Measurements from ENCODE around the gene NBPF8.
"Not testable (repeated sequence)": the region's sequence is repeated elsewhere in the genome, so short reads cannot be mapped to it uniquely, and the experiment has no call there.

NBPF8 gene, protein sequence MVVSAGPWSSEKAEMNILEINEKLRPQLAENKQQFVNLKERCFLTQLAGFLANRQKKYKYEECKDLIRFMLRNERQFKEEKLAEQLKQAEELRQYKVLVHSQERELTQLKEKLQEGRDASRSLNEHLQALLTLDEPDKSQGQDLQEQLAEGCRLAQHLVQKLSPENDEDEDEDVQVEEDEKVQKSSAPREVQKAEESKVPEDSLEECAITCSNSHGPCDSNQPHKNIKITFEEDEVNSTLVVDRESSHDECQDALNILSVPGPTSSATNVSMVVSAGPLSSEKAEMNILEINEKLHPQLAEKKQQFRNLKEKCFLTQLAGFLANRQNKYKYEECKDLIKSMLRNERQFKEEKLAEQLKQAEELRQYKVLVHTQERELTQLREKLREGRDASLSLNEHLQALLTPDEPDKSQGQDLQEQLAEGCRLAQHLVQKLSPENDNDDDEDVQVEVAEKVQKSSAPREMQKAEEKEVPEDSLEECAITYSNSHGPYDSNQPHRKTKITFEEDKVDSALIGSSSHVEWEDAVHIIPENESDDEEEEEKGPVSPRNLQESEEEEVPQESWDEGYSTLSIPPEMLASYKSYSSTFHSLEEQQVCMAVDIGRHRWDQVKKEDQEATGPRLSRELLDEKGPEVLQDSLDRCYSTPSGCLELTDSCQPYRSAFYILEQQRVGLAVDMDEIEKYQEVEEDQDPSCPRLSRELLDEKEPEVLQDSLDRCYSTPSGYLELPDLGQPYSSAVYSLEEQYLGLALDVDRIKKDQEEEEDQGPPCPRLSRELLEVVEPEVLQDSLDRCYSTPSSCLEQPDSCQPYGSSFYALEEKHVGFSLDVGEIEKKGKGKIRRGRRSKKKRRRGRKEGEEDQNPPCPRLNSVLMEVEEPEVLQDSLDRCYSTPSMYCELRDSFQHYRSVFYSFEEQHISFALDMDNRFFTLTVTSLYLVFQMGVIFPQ

DNA sequence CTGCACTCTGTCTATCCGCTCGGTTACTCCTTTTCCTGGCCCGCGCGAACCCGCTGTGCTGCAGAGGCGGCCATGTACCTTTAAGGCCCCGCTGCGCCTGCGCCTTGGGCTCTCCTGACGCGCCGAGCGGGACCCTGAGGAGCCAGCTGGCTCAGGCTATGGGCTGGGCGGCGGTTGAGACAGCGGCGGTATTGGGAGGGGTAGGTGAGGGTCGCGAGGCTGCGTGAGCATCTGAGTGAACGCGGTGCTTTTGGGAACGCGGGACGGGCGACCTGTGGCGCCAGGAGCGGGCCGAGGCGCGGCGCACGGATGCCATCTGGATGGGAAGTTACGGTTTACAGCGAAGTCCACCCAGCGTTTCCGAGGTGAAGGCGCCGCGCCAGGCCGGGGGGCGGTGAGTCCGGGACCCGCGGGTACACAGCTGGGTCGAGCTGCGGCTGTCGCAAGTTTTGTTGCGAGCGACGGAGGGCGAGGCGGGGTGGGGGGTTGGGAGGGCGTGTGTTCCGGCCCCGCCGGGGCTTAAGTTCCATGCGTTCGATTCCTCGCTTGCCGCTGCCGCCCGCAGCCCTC, at the start of gene NBPF8:
Gene NBPF8, plus strand, starts transcription at position 125 of the 570 bp plus-strand sequence. CDS start 21,488 bp downstream, outside the sequence.
- peak; percentile 54 for DNase-seq (ENCODE audit: low spot score)

DNA sequence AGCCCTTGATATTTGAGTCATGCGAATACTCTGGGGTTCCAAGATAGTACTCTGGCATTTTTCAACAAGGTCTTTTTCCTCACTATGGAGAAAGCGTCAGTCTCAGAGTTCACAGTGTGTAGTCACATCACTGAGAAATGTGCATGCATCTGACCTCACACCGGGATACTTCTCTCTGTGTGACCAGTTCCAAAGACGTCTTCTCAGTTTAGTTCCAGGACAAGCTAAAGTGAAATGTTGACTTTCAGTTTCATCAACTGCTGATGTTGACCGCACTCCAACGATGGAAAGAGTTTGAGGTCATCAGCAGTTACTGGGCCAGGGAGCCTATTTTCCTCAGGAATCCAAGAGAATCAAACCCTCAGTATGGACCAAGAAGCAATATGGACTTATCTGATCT, 47.1 kb upstream of the NBPF8 start:
- DNase-seq (ENCODE audit: low spot score), result not testable (repeated sequence)

- DNase-seq (ENCODE audit: low spot score), result not testable (repeated sequence)
These were observed 28.2 kb upstream of the NBPF8 start for GRCh38 chr1:120386651-120387050.

DNA sequence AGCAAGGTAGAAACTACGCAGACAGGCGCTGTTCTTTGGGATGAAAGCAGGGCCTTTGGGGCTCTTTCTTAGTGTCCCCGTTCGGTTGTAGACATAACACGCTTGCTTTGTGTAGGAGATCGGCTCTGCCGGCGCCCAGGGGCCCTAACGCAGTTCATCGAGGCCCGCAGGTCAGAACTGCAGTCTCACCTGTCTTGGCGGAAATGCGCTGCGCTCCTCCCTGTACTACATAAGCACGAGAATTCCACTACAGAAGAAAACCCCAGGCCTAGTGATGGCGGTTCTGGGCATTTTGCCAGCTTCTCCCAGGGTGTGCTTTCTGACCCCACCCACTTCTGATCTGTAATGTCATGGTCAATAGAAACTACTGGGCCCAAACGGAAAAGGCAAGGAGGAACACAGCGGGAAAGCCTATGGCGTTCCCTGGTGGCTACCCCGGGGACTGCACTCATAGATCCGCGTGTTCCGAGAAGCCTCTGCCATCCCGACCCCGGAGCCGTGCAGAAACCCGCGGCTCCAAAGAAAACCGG, 26.2 kb upstream of the NBPF8 start:
- not testable (repeated sequence) for DNase-seq (ENCODE audit: low spot score)

DNA sequence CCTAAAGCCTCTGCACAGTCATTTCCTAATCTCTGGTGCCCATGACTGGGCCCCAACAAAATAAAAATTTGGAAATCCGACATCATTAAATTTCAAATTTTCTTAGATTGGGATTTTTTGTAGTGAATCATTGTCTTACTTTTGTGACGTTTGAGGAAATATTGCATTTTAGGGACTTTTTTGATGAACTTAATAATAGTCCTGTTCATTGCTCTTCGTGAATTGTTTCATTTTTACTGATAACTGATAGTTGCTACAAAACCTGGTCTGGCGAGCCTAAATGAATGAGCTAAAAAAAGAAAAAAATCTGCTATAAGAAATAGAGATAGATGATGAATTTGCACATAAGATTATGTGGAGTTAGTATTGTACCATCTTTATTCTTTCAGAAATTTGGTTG, 23.5 kb upstream of the NBPF8 start:
- DNase-seq (ENCODE audit: low spot score), result not testable (repeated sequence)

- DNase-seq (ENCODE audit: low spot score), result not testable (repeated sequence)
These were observed 21.3 kb upstream of the NBPF8 start for GRCh38 chr1:120393316-120394232.

- not testable (repeated sequence) for DNase-seq (ENCODE audit: low spot score)
These were observed 9.5 kb upstream of the NBPF8 start for GRCh38 chr1:120405348-120405747.

- DNase-seq (ENCODE audit: low spot score), result not testable (repeated sequence)
These were observed 384 bp upstream of the NBPF8 start for GRCh38 chr1:120414451-120414850.

DNA sequence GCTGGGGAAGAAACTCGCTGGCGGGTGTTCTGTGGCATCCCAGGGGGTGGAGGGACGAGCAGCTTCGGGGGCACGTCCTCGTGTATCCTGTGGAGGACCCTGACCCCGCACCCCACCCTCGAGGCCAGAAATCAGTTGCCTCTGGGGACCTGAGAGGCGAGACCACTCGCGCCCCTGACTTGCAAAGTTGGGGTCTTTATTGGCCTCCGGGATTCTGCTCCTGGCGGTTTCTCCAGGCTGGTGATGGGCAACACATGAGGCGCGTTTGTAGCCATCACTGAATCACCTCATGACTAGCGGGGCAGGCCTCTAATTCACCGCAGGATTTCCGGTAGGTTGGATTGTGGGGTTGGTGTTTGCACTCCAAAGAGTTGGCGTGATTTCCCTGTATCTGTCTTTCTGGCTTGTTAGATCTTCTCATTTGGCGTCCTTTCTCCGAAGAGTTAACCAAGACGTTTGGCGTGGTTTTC, 692 bp downstream of the NBPF8 start:
- DNase-seq (ENCODE audit: low spot score), result peak; percentile 52

- not testable (repeated sequence) for DNase-seq (ENCODE audit: low spot score)
These were observed 10.2 kb downstream of the NBPF8 start for GRCh38 chr1:120425063-120425462.

GRCh38 chr1:120431626-120432025, 16.8 kb downstream of the NBPF8 start:
- DNase-seq (ENCODE audit: low spot score), result not testable (repeated sequence)

GRCh38 chr1:120433831-120434230, 19.0 kb downstream of the NBPF8 start:
- DNase-seq (ENCODE audit: low spot score), result not testable (repeated sequence)

GRCh38 chr1:120449124-120449523, 34.3 kb downstream of the NBPF8 start:
- not testable (repeated sequence) for DNase-seq (ENCODE audit: low spot score)

All from RKO (cell line).